Measurements from ENCODE around the gene FAM13A. TPM values are rescaled to one million over a fixed set of nuclear protein-coding genes. Genes with fewer than 3 reads are reported as not detected.
"Not testable (repeated sequence)": the region's sequence is repeated elsewhere in the genome, so short reads cannot be mapped to it uniquely, and the experiment has no call there.

FAM13A gene
- total RNA-seq, 1 donor from 2014 or later: 29.5 TPM

DNA sequence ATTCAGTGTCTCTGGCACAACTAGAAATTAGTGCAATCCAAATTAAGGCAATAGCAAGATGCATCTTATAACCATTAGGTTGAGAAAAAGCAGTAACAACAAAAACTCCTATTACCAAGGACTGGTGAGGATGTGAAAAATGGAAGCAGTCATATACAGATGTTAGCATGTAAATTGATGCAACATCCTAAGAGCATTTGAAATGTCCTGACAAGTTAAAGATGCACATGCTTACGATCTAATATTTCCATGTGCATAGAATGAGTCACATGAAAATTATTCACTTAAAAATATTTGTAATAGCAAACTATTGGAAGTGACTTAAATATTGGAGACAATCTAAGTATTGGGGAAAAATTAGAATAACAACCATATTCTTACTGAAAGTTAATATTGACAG is 163.0 kb downstream of the FAM13A start:
- Mint-ChIP-seq H3K27ac (no peak overlapping the region), H3K36me3 (ENCODE audit: insufficient read depth) (peaks cover 9% of the 10 kb centered on the region), H3K9me3 (ENCODE audit: low read depth) (peaks cover 3% of the 10 kb centered on the region), H3K4me1 (ENCODE audit: low read depth) (no peaks in the 10 kb centered on the region), H3K4me3 (ENCODE audit: low read depth) (no peak overlapping the region), H3K27me3 (no peaks in the 10 kb centered on the region)
- TF ChIP-seq, protein P1, sequence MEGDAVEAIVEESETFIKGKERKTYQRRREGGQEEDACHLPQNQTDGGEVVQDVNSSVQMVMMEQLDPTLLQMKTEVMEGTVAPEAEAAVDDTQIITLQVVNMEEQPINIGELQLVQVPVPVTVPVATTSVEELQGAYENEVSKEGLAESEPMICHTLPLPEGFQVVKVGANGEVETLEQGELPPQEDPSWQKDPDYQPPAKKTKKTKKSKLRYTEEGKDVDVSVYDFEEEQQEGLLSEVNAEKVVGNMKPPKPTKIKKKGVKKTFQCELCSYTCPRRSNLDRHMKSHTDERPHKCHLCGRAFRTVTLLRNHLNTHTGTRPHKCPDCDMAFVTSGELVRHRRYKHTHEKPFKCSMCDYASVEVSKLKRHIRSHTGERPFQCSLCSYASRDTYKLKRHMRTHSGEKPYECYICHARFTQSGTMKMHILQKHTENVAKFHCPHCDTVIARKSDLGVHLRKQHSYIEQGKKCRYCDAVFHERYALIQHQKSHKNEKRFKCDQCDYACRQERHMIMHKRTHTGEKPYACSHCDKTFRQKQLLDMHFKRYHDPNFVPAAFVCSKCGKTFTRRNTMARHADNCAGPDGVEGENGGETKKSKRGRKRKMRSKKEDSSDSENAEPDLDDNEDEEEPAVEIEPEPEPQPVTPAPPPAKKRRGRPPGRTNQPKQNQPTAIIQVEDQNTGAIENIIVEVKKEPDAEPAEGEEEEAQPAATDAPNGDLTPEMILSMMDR (IDR thresholded peaks at IDR 0.05; ENCODE audit: unreplicated experiment): no peak
- DNase-seq (ENCODE audit: low spot score, unreplicated experiment): no peak

DNA sequence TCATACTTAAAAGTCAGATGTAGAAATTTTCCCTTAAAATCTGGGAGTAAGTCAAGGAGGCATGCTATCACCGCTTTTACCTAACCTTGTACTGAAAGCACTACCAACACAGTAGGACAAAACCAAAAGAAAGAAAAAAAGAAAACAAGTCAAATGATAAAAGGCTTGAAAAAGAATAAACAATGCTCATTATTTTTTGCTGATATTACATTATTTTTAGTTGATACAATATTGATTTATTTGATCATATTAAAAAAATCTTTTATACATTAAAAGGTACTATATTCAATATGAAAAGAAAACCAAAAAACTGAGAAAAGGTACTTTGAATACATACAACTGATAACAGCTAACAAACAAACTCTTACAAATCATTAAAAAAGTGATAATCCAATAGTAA is 164.3 kb downstream of the FAM13A start:
- H3K27me3 Mint-ChIP-seq: no peaks in the 10 kb centered on the region

DNA sequence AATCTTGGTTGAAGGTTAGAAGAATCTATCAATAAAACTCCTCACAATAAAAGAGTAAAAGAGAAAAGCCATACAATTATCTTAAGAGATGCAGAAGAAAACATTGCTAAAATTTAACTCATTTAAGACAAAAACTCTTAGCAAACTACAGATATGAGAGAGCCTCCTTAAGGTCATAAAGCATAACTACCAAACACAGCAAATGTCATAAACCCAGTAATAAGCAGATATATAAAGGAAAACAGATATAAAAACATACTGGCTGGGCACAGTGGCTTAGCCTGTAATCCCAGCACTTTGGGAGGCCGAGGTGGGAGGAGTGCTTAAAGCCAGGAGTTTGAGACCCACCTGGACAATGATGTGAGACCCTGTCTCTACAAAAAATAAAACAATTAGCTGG is 165.3 kb downstream of the FAM13A start:
- no peaks in the 10 kb centered on the region for H3K27me3 Mint-ChIP-seq
- H3K4me3 Mint-ChIP-seq (ENCODE audit: low read depth): no peak overlapping the region
- DNase-seq (ENCODE audit: low spot score, unreplicated experiment): no peak
- H3K36me3 Mint-ChIP-seq (ENCODE audit: insufficient read depth): peaks cover 5% of the 10 kb centered on the region
- H3K9me3 Mint-ChIP-seq (ENCODE audit: low read depth): no peaks in the 10 kb centered on the region
- TF ChIP-seq, protein P1 (IDR thresholded peaks at IDR 0.05; ENCODE audit: unreplicated experiment): no peak
- H3K4me1 Mint-ChIP-seq (ENCODE audit: low read depth): no peaks in the 10 kb centered on the region
- no peak overlapping the region for H3K27ac Mint-ChIP-seq

More for the DNA sequence above, 164.3 kb downstream of the FAM13A start:
- H3K36me3 Mint-ChIP-seq (ENCODE audit: insufficient read depth): peaks cover 7% of the 10 kb centered on the region
- DNase-seq (ENCODE audit: low spot score, unreplicated experiment): no peak
- H3K9me3 Mint-ChIP-seq (ENCODE audit: low read depth): peaks cover under 1% of the 10 kb centered on the region
- no peak overlapping the region for H3K4me3 Mint-ChIP-seq (ENCODE audit: low read depth)
- TF ChIP-seq, protein P1 (IDR thresholded peaks at IDR 0.05; ENCODE audit: unreplicated experiment): no peak
- H3K27ac Mint-ChIP-seq: no peak overlapping the region
- no peaks in the 10 kb centered on the region for H3K4me1 Mint-ChIP-seq (ENCODE audit: low read depth)

DNA sequence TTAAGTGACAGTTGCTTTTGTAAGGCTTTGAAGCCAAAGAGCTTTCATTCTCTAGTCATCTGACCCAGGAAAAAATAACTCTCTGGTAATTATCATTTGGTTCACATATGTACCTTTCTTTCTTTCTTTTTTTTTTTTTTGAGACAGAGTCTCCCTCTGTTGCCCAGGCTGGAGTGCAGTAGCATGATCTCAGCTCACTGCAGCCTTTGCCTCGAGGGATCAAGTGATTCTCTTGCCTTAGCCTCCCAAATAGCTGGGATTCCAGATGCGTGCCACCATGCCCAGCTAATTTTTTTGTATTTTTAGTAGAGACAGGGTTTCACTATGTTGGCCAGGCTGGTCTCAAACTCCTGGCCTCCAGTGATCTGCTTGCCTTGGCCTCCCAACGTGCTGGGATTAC is 169.6 kb downstream of the FAM13A start:
- H3K27ac Mint-ChIP-seq; H3K4me1 Mint-ChIP-seq (ENCODE audit: low read depth); DNase-seq (ENCODE audit: low spot score, unreplicated experiment); H3K4me3 Mint-ChIP-seq (ENCODE audit: low read depth); H3K27me3 Mint-ChIP-seq; H3K36me3 Mint-ChIP-seq (ENCODE audit: insufficient read depth): not testable (repeated sequence)
- H3K9me3 Mint-ChIP-seq (ENCODE audit: low read depth): peaks cover 21% of the 10 kb centered on the region

DNA sequence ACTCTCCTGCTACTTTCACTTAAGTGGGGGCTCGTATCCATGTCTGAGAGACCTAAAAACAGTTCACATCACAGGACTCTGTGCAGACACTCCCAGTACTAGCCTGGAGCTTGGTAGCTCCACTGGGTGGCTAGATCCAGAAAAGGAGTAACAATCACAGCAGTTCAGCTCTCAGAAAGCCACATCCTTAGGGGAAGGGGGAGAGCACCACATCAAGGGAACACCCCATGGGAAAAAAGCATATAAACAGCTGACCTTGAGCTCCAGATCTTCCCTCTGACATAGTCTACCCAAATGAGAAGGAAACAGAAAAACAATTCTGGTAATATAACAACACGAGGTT is 175.8 kb downstream of the FAM13A start:
- H3K4me1 Mint-ChIP-seq (ENCODE audit: low read depth): peaks cover 5% of the 10 kb centered on the region
- H3K4me3 Mint-ChIP-seq (ENCODE audit: low read depth): no peak overlapping the region
- H3K36me3 Mint-ChIP-seq (ENCODE audit: insufficient read depth): peaks cover 2% of the 10 kb centered on the region
- no peaks in the 10 kb centered on the region for H3K27me3 Mint-ChIP-seq
- TF ChIP-seq, protein P1 (IDR thresholded peaks at IDR 0.05; ENCODE audit: unreplicated experiment): no peak
- peaks cover 26% of the 10 kb centered on the region for H3K9me3 Mint-ChIP-seq (ENCODE audit: low read depth)
- DNase-seq (ENCODE audit: low spot score, unreplicated experiment): no peak
- peak overlapping the region; percentile 33 for H3K27ac Mint-ChIP-seq

DNA sequence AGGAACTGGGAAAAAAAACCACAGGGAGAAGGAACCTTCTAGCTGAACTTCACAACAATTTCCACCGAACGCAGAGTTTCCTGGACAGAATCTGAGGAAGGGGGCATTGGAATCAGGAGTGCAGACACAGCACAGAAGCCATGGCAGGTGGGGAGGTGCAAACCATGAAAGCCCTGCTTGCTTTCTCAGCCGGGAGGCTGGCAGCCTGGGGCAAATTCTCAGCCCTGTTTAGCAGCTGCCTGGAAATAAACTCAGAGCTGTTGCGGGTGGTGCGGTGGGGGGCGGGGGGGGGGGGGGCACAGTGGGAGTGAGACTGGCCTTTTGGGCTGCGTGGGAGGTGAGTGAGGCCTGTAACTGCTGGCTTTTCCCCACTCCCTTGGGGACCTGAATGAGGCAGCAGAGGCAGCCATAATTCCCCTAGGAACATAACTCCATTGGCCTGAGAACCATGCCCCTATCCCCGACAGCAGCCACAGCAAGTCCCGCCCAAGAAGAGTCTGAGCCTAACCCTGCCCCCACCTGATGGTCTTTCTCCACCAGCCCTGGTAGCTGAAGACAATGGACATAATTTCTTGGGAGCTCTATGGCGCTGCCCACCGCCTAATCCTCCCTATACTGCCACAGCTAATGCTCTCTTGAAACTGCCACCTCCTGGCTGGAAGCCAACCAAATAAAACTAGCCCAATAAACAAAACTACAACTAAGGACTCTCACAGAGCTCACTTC is 176.3 kb downstream of the FAM13A start:
- DNase-seq (ENCODE audit: low spot score, unreplicated experiment): no peak
- Mint-ChIP-seq H3K27ac (peak overlapping the region; percentile 35), H3K27me3 (no peaks in the 10 kb centered on the region), H3K4me3 (ENCODE audit: low read depth) (no peak overlapping the region), H3K4me1 (ENCODE audit: low read depth) (peaks cover 5% of the 10 kb centered on the region), H3K9me3 (ENCODE audit: low read depth) (peaks cover 26% of the 10 kb centered on the region), H3K36me3 (ENCODE audit: insufficient read depth) (peaks cover under 1% of the 10 kb centered on the region)
- TF ChIP-seq, protein P1 (IDR thresholded peaks at IDR 0.05; ENCODE audit: unreplicated experiment): no peak
